Activated gamma-delta T cell treated with Interleukin-2 at 50 U/mL for 16 hours (primary cell): ENCODE results near the gene ECD.

Experiments
- DNase-seq: peaks from one replicate; pipeline ENCODE4 v3.0.0-alpha.2; 2020

The ECD gene

DNA sequence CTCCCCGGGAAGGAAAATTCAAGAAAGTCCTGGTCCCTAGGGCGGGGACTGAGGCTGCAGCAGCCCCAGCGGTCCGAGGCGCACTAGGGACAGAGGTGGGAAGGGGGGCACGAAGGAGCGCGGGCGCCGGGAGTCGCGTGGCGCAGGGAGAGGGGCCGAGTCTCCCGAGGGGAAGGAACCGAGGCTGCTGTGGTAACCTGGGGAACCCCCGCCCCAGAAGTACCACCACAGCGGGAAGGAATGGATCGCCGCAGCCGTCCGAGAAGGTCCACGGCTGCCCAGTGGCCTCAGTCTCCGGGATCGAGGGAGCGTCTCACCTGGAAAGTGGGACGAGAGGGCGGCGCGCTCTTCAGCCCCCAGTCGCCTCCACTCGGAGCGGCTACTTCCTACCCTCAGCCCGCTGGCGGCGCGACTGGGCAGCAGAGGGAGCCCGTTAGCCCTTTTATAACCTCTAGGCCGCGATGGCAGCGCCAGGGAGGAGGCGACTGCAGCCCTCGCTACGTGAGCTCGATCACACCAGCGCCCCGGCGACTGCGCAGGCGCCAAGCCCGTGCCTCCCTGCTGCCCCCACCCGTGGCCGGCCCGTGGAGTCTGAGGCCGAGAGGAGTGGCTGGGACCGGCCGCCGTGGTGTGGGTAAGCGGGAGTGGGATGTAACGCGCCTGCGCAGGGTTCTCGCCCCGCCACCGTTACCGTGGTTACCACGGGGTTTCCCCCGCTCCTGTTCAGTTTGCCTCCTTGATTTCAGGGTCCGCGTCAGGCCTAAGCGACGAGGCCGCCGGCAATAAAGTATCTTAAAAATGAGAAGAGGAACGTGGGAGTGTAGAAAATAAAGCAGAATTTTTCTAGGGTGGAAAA, 71.1 kb downstream of the ECD start, which contains the start of gene P4HA1:
P4HA1 (minus strand) TSS at position 418 of the 856 bp plus-strand sequence. CDS start 21,983 bp downstream, outside the sequence.
- DNase-seq: peak; percentile 97

DNA sequence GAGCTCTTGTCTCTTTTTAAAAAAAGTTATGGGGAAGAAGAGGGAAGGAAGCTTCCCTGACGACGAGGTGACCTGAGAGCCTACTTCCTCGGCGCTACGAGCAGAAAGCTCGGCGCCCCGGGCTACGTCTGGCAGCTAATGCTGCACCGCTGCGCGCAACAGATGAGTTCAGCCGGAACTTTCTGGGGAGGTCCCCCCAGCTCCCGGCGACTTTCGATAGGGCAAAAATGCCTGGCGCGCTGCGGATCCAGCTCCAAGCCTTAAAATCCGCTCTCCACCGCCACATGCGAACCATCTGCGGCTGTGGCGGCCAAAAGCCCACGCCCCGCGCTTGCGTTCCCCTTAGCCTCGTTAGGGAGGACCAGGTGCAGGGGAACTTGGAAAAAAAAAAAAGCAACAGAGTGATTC, 71.8 kb downstream of the ECD start:
- DNase-seq: peak; percentile 61

DNA sequence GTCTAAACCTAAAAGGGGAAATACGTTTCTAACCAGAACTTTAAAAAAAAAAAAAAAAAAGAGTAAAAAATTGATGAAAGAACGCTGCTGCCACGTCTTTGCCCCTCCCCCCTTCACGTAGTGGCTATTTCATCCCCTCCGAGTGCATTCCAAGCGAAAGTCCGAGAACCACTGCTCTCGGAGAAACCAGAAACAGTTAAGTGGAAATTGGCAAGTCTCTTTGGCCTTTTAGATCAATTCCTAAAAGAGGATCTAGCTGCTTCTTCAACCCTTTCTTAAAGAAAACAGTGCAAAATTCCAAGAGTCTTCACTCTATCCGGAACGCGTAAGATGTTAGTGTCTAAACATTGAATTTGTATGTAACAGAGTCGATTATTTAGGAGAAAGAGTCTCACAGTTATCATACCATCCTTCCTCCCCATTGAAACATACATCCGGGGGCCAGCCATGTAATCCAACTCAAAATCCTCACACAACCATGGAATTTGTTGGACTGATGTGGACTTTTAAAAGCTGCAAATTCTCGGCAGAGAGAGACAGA, 72.3 kb downstream of the ECD start:
- peak; percentile 7 for DNase-seq

DNA sequence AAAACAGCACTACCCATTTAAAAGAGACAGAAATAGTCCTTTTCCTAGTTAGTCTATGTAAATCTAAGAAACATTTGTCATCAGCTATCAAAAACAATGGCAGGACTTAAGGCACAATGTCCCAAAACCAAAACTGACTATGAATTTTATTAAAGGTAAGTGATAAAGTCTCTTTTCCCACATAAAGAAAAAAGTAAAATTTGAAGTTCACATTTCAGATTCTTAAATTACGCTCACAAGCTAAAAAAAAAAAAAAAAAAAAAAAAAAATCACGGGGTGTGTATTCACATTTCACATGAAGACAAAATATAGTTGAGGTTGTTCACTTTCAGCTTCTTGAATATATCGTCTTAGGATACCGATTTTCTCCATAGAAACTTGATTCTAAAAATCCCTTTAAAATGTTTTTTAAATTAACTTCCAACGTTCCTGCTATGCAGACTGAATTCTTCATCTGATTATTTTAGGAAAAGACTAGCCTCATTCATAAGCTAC, 72.8 kb downstream of the ECD start:
- no peak for DNase-seq

DNA sequence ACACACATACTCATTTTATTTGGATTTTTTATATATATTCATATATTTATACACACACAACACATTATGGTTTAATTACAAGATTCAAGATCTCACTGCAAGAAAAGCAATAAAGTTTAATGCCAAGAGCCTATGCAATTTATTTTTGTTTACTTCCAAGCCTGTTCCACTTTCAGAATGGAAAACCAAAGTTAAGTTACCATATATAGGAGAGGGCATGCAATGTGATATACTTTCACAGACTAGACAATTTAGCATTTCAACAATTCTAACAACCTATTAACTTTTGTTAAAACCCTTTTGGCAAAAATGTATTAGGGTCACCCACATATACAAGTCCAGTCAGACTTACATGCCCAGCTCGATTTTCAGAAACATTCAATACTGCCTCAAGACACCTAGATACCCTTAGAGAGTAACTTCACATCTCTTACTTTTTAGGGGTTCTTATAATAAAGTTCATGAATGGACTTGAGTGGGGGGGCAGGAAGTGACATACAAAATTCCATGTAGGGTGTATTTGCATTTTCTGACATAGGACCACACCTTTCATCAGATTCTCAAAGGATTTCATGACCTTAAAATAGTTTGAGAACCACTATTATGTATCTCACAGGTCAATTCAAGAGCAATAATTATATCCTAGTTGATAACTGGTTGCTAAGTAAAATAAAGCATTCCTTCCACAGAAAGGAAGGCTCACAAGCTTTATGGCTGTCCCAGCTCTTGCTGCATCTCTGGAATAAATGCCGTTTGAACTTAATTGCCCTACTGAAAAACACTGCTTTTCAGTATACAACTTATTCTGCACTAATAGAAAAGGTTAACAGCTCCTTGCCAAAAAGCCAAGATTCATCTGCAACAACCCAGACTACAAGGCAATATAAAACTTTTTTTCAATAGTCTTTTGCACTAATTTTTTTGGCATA, 73.6 kb downstream of the ECD start:
- no peak for DNase-seq

DNA sequence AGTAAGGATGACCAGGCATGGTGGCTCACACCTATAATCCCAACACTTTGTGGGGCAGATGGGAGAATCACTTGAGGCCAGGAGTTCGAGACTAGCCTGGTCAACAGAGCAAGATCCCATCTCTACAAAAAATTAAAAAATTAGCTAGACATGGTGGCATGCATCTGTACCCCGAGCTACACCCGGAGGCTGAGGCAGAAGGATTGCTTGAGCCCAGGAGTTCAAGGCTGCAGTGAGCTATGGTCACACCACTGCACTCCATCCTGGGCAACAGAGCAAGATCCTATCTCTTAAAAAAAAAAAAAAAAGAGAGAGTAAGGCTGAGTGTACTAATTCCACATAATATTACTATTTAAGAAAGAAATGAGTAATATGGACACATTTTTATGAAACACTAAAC, 75.0 kb downstream of the ECD start:
- DNase-seq: no peak

DNA sequence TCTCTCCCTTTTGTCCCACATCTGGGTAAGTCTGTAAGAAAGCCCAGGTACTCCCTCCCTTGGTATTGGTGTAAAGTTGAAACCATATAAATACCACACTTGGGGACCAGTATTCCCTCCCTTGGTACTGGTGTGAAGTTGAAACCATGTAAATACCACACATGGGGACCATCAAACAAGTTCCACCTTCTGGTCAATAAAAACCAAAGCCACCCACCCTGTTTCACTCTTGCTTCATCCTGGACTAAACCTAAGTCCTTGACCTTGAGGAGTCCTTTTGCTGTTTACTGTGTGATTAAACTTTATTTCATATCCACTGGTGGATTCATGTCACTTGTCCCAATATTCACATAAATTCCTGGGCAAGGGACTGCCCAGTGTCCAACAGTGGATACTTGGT, 79.5 kb downstream of the ECD start:
- no peak for DNase-seq

DNA sequence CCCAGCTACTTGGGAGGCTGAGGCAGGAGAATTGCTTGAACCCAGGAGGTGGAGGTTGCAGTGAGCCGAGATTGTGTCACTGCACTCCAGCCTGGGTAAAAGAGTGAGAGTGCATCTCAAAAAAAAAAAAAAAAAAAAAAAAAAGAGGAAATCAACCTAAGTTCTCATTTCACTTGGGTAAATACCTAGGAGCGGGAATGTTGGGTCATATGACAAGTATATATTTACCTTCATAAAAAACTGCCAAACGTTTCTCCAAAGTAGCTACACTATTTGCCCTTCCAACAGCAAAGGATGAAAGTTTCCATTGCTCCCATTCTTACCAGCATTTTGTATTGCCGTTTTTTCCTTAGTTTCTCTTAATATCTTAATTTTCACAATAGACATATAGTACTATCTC, 81.0 kb downstream of the ECD start:
- DNase-seq: no peak

DNA sequence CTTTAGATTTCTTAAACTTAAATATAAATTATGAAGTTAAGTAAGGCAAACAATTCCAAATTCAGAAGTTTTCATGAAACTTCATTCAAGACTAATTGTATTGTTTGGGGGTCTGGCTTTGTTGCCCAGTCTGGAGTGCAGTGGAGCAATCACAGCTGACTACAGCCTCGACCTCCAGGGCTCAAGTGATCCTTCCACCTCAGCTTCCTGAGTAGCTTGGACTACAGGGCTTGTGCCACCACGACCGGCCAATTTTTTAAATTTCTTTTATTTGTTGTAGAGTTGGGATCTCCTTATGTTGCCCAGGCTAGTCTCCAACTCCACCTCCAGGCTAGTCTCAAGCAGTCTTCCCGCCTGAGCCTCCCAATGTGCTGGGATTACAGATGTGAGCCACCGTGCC, 83.6 kb downstream of the ECD start:
- DNase-seq: no peak
